ENCODE measurements around the gene FTL.

FTL gene

GRCh38 chr19:48946463-48947257, 18.4 kb upstream of the FTL start:
- no peak overlapping the region for H3K4me3 ChIP-seq (ENCODE audit: low read length)
- TF ChIP-seq, protein P1, sequence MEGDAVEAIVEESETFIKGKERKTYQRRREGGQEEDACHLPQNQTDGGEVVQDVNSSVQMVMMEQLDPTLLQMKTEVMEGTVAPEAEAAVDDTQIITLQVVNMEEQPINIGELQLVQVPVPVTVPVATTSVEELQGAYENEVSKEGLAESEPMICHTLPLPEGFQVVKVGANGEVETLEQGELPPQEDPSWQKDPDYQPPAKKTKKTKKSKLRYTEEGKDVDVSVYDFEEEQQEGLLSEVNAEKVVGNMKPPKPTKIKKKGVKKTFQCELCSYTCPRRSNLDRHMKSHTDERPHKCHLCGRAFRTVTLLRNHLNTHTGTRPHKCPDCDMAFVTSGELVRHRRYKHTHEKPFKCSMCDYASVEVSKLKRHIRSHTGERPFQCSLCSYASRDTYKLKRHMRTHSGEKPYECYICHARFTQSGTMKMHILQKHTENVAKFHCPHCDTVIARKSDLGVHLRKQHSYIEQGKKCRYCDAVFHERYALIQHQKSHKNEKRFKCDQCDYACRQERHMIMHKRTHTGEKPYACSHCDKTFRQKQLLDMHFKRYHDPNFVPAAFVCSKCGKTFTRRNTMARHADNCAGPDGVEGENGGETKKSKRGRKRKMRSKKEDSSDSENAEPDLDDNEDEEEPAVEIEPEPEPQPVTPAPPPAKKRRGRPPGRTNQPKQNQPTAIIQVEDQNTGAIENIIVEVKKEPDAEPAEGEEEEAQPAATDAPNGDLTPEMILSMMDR (conservative IDR thresholded peaks at IDR 0.05; ENCODE audit: low read length): no peak
- no peak for DNase-seq (ENCODE audit: low read depth)

DNA sequence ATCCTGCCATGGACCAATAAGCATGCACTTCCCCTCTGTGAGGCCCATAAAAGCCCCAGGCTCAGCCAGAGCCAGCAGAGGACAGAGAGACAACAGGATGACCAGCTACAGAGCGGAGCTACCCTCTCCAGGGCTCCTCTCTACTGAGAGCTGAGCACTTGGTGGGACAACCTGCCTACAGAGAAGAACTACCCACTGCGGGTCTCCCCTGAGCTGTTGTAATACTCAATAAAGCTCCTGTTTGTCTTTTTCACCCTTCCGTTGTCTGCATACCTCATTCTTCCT, 17.9 kb upstream of the FTL start:
- H3K4me3 ChIP-seq (ENCODE audit: low read length): no peak overlapping the region
- no peak for DNase-seq (ENCODE audit: low read depth)
- TF ChIP-seq, protein P1 (conservative IDR thresholded peaks at IDR 0.05; ENCODE audit: low read length): no peak

- DNase-seq (ENCODE audit: low read depth): no peak
- TF ChIP-seq, protein P1 (conservative IDR thresholded peaks at IDR 0.05; ENCODE audit: low read length): no peak
- H3K4me3 ChIP-seq (ENCODE audit: low read length): no peak overlapping the region
Observed at GRCh38 chr19:48950159-48950558, 14.9 kb upstream of the FTL start.

GRCh38 chr19:48950830-48951519, 14.1 kb upstream of the FTL start:
- no peak for DNase-seq (ENCODE audit: low read depth)
- H3K4me3 ChIP-seq (ENCODE audit: low read length): no peak overlapping the region
- TF ChIP-seq, protein P1 (conservative IDR thresholded peaks at IDR 0.05; ENCODE audit: low read length): no peak

DNA sequence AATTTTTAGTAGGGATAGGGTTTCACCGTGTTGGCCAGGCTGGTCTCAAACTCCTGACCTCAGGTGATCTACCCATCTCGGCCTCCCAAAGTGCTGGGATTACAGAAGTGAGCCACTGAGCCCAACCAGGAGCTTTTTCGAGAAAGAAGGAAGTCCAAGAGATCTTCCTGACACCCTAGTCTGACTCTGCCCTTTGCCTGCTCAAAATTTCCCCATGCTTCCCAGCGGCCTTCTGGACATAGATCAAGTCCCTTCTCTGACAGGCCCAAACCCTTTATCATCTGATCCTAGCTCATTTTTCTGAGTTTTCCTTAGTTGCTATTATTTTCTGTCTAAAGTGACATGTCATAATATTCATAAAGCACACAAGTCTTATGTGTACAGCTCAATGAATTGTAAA, 12.0 kb upstream of the FTL start:
- TF ChIP-seq, protein P1 (conservative IDR thresholded peaks at IDR 0.05; ENCODE audit: low read length): no peak
- no peak for DNase-seq (ENCODE audit: low read depth)
- H3K4me3 ChIP-seq (ENCODE audit: low read length): no peak overlapping the region

DNA sequence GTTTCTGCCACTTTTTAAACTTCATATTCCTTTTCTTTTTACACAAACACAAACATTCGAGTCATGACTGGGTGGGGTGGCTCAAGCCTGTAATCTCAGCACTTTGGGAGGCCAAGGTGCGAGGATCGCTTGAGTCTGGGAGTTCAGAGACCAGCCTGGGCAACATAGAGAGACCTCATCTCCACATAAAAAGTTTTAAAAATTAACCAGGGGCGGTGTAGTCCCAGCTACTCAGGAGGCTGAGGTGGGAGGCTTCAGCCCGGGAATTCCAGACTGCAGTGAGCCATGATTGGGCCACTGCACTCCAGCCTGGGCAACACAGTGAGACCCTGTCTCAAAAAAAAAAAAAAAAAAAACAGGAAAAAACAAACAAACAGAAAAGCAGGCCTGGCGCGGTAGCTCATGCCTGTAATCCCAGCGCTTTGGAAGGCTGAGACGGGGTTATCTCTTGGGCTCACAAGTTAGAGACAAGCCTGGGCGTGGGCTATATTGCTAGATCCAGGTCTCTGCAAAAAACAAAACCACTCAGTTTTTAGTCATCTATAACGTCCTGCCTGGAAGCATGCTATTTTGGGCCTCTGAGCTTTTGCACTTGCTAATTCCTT, 11.0 kb upstream of the FTL start:
- DNase-seq (ENCODE audit: low read depth): no peak
- TF ChIP-seq, protein P1 (conservative IDR thresholded peaks at IDR 0.05; ENCODE audit: low read length): no peak
- peak overlapping the region; percentile 59 for H3K4me3 ChIP-seq (ENCODE audit: low read length)

All from AG10803 (cell line).